NOMO-1 treated with DMSO at 0.1 percent for 48 hours (cell line): Measurements from ENCODE around the gene SLC9A1.
A peak's percentile ranks its signal among the peaks of the same experiment; 100 is the strongest.
"Not testable (repeated sequence)": the region's sequence is repeated elsewhere in the genome, so short reads cannot be mapped to it uniquely, and the experiment has no call there.

Experiments used
- DNase-seq: peaks from one replicate; lab custom pipeline; 2025; ENCODE audit not compliant: unreplicated experiment; lab: John Stamatoyannopoulos, UW

Gene SLC9A1

DNA sequence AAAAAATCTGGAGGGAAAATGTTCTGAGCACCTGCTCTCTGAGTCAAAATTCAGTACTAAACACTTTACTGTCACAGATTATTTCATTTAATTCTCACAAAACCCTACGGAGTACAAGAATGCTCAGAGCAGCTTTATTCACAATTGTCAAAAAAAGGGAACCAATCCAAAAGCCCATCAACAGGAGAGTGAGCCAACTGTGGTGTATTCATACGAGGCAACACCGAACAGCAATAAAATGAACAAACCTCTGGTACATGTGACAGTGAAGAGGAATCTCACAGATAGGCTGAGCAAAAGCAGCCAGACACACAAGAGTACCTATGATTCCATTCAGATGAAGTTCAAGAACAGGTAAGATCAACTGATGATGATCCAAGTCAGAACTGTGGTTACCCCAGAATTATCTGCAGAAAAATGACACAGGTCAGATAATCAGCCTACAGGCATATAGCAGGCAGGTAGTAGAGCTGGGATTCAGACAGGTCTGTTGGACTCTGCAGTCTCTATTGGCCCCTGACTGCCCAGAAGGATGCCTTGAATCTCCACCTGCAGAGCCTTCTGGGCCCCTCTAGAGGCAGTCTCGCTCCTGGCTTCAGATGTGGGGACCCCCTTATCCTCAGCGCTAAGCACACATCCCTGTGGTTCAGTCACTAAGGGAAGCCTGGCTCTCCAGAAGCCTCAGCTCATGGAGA lies 19.2 kb downstream of the SLC9A1 start:
- DNase-seq = peak; percentile 68

DNA sequence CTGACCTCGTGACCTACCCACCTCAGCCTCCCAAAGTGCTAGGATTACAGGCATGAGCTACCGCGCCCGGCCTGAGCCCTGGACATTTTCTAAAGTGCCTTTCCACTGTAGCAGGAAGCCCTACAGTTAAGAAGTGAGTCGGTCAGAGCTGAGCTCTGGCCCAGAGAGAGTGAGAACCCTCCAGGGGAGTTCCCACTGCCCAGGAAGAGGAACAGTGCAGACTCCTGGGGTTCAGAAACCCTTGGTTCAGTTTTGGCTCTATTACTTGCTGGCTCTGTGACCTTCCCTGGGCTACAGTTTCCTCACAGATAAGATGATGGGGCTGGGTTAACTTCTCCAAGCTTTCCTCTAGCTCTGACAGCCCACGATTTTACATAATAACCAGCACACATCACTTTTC lies 20.9 kb downstream of the SLC9A1 start:
- no peak for DNase-seq

DNA sequence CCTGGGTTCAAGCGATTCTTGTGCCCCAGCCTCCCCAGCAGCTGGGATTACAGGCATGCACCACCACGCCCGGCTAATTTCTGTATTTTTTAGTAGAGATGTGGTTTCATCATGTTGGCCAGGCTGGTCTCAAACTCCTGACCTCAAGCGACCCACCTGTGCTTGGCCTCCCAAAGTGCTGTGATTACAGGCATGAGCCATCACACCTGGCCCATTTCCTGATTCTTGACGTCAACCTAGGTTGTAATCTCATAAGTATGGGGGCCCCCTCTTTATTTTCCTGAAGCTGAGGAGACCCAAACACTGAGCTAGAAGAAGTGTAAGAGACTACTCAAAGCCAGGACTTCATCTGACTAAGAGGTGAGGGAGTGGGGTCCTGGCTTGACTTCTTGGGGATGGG lies 21.8 kb downstream of the SLC9A1 start:
- no peak for DNase-seq

DNA sequence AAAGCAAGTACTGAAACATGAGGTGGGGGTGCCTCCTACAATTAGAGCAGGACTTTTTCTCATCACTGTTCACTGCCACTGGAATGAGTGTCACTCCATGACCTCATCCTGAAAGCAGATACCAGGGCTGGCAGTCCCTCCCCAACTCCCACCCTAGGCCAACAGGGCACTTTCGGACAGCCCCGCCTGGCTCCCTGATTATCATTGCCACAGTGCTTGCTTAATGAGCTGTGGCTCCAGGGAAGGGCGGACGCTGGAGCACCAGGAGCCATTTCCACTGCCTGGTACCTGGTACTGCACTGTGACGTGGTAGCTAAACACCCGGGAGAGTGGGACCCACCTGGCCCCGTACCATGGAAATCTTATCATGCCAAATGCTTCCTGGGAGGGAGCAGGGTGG lies 22.3 kb downstream of the SLC9A1 start:
- no peak for DNase-seq

DNA sequence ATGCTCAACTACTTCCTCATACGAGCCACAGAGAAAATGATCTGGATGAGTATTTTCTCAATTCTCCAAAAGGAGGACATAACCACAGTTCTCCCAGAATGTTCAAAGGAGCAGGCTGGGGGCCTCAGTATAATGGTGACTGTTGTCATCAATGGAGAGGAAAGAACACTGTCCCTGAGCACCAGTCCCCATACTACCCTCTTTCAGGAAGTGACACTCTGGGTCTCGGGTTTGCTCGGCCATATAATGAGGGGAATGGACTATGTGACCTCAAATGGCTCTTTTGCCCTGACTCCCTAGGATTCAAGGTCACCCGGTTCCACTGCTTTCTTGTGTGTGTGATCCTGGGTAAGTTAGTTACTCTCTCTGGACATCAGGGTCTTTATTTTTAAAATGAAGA lies 22.8 kb downstream of the SLC9A1 start:
- no peak for DNase-seq

DNA sequence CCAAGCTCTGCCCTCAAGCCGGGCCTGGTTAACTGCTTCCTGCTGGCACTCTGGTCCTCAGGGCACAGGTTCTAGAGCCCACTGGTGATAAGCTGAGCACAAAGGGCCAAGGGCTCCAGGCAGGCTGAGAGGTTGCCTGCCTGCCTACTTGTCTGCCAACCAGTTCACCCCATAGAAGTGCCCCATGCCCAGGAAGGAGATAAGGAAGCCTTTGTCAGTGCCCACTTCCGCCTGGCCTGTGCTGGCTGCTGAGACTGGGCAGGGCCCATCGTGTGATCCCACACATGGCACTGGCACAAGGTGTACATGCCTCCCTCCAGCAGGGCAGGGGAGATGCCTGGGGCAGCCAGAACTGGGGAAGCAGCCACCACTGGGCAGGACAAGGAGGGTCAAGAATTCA lies 24.1 kb downstream of the SLC9A1 start:
- no peak for DNase-seq

DNA sequence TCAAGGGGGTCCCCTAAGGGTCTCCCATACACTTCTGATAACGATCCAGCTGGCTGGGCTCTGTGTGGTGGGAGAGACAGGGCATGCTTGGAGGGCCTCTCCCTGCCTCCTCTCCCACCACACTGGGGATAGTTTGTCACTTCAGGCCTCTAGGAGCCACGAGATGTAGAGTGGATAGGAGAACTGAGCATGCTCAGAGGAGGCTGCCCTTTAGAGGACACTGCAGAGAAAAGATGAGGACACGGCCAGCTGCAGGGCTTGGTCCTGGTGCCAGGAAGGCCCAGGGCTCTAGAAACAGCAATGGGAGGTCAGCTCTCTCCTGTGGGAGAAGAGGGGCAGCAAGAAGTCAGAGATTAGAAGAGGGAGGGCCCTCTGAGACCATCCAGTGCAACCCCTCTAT lies 25.7 kb downstream of the SLC9A1 start:
- DNase-seq = no peak

DNA sequence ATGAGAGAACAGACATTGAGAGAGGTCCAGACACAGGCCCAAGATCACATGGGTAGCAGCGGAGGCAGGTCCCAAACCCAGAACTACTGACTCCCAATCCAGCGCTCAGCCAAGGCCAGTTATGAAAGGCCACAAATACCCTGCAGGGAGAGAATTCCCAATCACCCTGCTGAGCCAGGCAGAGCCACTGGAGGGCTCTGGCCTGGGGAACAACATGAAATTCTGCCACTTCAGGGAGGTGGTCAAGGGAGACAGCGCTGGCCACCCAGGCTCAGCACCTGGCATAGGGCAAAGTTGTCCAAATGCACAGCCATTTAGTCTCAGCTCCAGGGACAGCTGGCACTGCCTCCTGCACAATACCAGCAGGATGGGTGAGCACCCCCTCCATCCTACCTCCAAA lies 27.5 kb downstream of the SLC9A1 start:
- DNase-seq = no peak

DNA sequence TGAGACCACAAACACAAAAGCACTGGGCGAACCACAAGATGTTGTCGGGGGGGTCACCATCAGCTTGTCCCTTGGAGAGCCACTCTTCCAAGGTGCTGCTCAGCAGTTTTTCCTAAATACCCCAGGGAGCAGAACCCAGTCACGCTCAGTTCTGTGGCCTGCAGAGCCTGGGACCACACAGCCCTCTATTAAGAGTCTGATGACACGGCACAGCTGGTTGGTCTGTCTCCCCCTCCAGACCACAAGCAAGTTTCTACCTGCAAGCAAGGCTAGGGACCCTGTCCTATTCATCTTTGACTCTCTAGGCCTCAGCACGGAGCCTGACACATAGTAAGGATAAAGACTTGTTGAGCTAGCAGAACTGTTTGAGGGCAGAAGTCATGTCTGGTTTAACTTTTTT lies 28.5 kb downstream of the SLC9A1 start:
- DNase-seq = no peak

DNA sequence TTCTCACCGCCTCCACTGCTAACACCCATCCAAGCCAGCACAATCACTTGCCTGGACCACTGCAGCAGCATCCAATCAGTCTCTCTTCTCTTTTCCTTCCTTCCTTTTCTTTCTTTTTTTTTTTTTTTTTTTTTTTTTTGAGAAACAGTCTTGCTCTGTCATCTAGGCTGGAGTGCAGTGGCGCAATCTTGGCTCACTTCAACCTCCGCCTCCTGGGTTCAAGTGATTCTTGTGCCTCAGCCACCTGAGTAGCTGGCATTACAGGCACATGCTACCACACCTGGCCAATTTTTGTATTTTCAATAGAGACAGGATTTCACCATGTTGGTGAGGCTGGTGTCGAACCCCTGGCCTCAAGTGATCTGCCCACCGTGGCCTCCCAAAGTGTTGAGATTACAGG lies 29.8 kb downstream of the SLC9A1 start:
- not testable (repeated sequence) for DNase-seq

DNA sequence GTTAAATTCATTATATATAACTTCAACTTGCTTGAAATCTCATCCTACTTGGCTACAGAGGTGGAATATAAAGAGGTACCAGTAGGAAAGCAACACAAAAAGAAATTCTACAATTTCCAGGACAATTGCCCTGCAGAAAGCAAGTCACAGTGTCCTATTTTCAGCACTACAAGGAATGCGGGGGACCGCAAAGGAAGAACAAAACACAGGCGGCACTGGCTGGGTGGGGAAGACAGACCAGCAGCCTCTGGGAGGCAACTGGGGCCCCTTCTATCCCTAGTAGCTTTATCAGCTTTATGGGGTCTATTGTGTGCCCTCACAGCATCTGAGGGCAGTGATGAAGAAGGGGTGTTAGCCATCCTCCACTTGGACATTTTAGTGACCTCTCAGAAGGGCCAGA lies 30.5 kb downstream of the SLC9A1 start:
- DNase-seq = no peak

DNA sequence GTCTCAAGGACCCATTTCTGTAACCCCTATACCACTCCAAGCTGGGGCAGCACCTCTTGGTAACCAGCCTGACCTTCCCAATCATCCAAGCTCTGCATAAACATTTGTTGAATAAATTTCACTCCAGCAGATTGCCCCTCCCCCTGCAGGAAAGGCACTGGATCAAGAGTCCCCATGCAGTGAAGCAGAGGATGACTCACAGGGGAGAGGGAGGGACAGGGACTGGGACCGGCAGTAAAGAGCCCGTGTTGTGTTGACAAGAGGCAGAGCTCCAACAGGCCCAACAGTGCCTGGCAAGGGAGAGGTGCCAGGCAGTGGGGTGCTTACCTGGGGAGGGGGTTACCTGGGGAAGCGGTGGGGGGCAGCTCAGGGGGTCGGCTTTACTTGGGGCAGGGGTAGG lies 32.3 kb downstream of the SLC9A1 start:
- DNase-seq = no peak

DNA sequence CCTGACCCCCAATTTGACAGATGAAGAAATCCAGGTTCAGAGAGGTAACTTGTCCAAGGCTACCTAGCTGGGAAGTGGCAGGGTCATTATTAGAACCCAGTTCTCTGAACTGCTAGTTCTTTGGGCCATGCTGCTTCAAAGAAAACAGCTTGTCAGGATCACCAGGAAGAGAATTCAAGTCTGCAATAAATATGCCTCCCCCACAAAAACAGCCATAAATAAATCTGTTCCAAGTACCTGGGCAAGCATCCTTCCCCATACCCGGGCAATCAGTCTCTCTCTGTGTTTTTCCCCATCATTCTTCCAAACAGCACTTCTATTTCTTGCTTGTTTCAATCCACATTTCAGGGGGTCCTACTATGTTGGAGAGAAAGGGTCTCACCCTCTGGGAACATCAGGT lies 34.1 kb downstream of the SLC9A1 start:
- DNase-seq = no peak

DNA sequence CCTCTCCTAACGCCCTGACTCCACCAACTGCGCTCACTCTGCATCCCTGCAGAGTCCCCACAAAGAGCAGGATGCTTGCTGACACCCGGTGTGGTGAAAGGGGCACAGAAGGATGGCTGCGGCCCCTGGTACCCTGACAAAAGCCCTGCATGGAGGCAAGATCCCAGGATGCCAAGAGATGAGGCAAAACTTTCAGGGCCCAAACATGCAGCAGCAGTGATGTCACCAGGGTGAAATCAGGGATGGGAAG lies 36.6 kb downstream of the SLC9A1 start:
- no peak for DNase-seq

DNA sequence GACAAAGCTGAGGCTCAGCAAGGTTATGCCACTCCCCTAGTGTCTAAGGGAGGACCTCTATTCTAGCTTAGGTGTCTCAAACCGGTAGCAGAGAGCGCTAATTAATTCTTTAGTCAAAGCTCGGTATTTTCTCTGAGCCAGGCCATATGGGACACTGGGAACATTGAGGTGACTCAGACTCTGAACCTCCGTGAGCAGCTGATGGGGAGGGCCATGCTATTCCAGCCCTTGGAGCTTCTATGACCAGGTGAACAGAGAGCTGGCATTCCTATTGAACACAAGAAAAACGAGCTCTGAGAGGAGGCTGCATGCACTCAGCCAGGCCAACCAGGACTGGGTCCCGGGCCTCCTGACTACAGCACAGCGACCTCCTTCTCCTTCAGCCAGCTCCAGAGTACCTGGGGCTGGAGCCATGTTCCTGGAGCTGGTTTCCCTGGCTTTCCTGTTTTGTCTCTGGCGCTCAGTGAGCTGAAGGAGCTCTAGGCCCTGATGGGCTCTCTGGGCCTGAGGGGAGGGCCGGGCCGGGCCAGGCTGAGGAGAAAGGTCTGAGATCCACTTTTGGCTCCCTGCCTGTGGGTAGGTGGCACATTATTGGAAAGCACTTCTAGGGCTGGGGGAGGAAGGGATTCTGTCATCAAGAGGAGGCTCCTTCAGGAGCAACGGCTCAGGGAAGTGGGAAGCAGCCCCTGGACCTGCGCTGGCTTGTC lies 37.0 kb downstream of the SLC9A1 start:
- no peak for DNase-seq

DNA sequence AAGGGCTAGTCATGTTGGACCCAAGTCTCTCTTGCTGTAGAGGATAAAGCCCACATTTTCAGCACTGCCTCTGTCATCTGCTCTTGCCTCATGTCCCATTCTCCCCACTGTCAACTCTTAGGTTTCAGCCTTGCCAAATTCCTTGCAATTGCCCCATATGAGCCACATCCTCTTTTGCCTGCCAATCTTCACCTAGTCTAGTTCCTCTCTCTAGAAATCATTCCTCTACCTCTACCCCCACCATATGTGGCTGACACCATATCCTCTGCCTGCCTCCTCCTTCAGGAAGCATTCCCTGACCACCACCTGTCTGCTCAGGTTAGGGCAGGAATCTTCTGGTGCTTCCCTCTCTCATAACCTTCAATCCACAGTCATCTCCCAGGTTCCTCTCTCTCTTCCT lies 38.2 kb downstream of the SLC9A1 start:
- DNase-seq = peak; percentile 98

DNA sequence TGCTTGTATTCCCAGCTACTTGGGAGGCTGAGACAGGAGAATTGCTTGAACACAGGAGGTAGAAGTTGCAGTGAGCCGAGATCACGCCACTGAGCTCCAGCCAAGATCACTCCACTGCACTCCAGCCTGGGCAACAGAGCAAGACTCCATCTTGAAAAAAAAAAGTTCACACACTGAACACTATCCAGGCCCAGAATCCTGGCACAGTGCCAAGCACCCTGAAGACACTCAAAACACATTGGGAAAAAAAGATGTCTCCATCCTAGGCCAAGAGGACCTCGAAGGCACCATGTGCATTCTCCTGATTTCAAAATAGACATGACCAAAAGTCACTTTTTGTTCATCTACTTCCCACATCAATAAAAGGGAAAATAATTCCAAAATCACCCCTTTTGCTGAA lies 38.7 kb downstream of the SLC9A1 start:
- DNase-seq = no peak

DNA sequence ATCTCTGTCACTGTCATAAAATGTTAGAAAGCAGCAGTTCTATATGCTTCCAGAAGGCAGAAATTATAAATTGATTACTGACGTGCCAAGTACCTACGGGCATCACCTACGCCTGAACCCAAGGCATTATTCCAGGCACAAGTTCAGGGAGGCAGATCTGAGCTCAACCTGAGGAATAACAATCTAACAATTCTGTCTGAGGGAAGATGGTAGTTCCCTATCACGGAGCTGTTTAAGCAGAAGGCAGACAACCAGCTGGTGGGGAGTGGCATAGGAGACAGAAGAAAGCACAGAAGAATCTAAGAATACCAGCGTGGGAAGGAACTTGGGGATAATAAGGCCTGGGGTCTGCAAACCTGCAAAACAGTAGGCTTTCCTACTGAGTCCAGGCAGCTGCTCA lies 40.4 kb downstream of the SLC9A1 start:
- DNase-seq = no peak

DNA sequence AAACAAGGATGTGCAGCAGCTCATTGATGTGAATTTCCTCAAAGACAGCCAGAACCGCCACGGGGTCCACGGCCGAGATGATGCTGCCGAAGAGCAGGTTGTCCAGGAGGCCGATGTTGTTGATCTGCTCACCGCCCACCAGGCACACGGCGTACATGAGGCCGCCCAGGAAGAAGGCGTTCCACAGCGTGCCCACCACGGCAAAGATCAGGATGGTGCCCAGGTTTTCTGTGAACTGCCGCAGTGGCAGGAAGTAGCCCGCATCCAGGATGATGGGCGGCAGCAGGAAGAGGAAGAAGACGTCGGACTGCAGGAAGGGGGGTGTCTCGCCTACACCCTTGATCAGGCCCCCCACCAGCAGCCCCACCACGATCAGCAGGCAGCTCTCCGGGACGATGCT lies 41.1 kb downstream of the SLC9A1 start:
- DNase-seq = no peak

DNA sequence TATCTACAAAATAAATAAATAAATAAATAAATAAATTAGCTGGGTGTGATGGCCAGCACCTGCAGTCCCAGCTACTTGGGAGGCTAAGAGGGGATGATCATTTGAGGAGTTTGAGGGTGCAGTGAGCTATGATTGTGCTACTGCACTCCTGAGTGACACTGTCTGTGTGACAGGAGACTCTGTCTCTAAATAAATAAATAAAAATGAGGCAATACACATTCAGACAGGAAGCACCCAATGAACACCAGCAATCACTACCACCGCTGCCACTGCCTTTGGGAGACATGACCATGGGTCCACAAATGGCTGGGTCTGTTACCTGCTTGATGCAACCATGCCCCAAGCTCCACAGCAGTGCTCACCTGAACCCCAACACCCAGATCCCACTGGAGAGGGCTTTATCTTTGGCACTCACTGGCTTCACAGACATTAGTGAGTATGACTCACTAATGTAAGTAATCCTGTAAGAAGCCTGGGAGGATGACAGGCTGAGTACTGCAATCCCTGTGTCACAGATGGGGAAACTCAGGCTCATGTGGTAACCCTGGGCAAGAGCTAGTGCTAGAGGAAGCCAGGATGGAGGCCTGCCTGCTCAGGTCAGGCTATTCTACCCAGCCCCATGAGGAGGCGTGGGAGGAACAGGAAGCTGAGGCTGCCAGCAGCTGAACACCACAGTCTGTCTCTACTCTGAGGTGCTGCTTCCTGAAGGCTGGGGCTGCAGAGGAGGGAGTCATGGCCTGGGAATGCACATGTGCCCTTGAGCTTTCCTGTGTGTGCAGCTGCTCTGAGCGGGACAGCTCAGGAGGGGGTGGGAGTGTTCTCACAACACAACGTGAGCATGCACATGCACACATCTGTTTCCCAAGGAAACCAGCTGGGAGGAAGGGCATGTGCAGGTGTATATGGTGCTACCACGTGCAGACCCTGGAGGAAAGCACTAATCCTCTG lies 43.0 kb downstream of the SLC9A1 start:
- peak; percentile 96 for DNase-seq

DNA sequence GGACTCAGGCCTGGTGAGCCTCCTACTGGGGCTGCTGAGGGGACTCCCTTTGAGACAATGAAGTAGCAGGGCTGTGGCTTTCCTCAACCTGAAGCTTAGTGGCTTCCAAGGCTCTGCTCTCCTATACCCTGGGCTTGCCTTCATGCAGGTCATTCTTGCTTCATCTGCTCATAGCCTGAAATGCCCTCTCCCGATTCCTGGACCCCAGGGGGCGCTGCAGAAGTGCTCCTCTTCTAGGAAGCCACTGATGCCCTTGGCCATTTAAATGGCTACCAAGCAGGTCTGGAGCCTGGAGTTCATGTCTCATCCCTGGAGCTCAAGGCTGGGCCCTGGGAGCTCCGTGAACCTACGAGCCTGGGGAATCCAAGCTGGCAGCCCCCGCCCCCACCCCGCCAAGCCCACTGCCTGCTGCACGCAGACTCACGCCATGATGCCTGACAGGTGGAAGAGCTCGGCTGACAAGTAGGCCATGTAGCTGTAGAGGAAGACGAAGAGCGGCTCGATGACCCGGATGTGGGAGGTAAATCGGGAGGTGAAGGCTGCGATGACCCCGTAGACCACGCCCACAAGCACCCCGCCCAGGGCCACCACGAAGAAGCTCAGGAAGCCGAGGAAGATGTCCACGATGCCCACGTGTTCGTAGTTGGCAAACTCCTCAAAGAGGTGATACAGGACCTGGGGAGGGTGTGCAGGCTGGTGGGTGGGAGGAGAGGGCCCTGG lies 45.7 kb downstream of the SLC9A1 start:
- DNase-seq = peak; percentile 21

DNA sequence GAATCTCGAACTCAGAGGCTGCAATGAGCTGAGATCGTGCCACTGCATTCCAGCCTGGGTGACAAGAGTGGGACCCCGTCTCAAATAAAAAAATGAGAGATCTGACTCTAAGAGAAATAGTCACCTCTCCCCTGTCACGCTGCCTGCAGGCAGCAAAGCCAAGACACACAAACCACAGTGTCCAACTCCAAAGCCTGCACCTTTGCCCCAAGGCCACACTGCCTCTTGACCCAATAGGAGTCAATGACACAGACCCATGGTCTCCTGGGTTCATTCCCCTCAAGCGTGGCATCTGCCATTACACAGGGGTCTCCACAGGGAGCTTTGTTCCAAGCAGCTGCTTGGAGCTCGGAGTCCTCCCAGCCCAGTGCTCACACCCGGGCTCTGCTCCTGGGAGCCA lies 46.3 kb downstream of the SLC9A1 start:
- DNase-seq = no peak
